ENCODE measurements around the gene S100A5.

Gene S100A5

DNA sequence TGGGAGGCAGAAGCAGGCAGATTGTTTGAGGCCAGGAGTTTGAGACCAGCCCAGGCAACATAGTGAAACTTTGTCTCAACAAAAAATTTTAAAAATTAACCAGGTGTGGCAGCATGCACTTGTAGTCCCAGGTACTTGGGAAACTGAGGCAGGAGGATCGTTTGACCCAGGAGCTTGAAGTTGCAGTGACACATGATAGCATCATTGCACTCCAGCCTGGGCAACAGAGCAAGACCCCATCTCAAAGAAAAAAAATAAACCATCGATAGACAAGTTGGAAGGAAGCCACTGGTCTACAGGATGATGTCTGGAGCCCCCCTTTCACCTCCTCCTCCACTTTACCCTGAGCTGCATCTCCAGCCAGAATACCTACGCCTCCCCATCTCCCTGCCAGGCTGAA, 21.5 kb downstream of the S100A5 start:
- DNase-seq (no peak), ATAC-seq (ENCODE audit: insufficient read depth, low read depth) (no peak)
- H3K4me1 ChIP-seq (ENCODE audit: insufficient read depth, low read length) = no peaks in the 10 kb centered on the region
- no peaks in the 10 kb centered on the region for H4K20me1 ChIP-seq (ENCODE audit: insufficient read depth, low read length)
- H3K79me2 ChIP-seq (ENCODE audit: insufficient read depth, low read length) = no peaks in the 10 kb centered on the region
- no peaks in the 10 kb centered on the region for H3K9me3 ChIP-seq (ENCODE audit: insufficient read depth, low read length, severe bottlenecking)
- no peak overlapping the region for H3K9ac ChIP-seq (ENCODE audit: low read depth, low read length)
- no peak overlapping the region for H3K4me3 ChIP-seq (ENCODE audit: low read depth in 1 of 2, low read length in 2 of 2)
- TF ChIP-seq CTCF (IDR thresholded peaks at IDR 0.05; ENCODE audit: borderline replicate concordance, extremely low read depth, low read length, poor library complexity, severe bottlenecking) (no peak), EZH2 (IDR thresholded peaks at IDR 0.05; ENCODE audit: borderline replicate concordance, low read depth, low read length, severe bottlenecking) (no peak)
- H3K27me3 ChIP-seq (ENCODE audit: insufficient read depth, low read length, poor library complexity) = no peaks in the 10 kb centered on the region
- H3K27ac ChIP-seq (ENCODE audit: low read length) = no peak overlapping the region
- no peaks in the 10 kb centered on the region for H3K36me3 ChIP-seq (ENCODE audit: insufficient read depth, low read length)
- H2AFZ ChIP-seq (ENCODE audit: low read depth, low read length) = no peak overlapping the region
- H3K4me2 ChIP-seq (ENCODE audit: insufficient read depth, low read length) = no peak overlapping the region

DNA sequence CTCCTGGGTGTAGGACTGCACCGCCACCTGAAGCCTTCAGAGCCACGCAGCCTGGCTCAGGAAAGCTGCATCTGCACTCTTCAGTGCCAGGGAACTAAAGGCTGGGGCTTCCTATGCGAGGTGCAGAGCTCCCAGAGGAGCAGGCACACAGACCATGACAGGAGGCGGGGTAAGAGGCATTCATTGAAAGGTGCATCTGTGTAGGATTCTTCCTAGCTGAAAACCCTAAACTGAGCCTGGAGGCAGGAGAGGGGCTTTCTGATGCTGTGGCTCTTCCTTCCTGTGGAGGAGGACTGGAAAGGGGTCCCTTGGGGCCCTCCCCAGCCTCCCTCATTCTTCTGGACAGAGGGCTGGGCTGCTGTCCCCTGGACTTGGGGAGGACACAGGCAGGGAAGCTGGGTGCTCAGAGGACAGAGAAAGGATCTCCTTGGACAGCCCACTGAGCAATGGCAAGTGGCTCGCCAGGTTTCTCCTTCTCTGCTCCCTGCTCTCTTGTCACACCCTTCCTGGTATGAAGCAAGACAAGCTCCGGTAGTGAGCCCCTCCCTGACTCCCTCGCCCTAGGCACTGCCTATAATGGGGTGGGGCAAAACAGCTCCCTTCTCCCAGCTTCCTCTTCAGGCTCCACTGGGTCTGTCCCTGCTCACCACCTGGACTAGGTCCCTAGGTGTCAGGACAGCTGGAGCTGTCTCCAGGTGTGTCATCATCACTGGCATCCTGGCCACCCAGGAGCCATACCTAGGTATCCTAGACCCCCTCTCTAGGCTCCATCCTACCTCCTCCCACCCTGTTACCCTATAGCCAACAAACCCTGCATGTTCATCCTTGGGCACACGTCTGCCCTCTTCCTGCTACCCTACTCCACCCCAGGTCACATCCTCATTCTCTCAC, 25.0 kb downstream of the S100A5 start:
- Histone ChIP-seq H3K9me3 (ENCODE audit: insufficient read depth, low read length, severe bottlenecking) (no peaks in the 10 kb centered on the region), H4K20me1 (ENCODE audit: insufficient read depth, low read length) (no peaks in the 10 kb centered on the region), H3K27me3 (ENCODE audit: insufficient read depth, low read length, poor library complexity) (no peaks in the 10 kb centered on the region), H3K9ac (ENCODE audit: low read depth, low read length) (no peak overlapping the region), H3K4me1 (ENCODE audit: insufficient read depth, low read length) (peaks cover 5% of the 10 kb centered on the region; the same call in 1 of the 2 replicates), H3K79me2 (ENCODE audit: insufficient read depth, low read length) (no peaks in the 10 kb centered on the region), H3K36me3 (ENCODE audit: insufficient read depth, low read length) (no peaks in the 10 kb centered on the region), H3K4me2 (ENCODE audit: insufficient read depth, low read length) (no peak overlapping the region), H3K27ac (ENCODE audit: low read length) (no peak overlapping the region), H2AFZ (ENCODE audit: low read depth, low read length) (no peak overlapping the region), H3K4me3 (ENCODE audit: low read depth in 1 of 2, low read length in 2 of 2) (no peak overlapping the region)
- no peak for TF ChIP-seq CTCF (IDR thresholded peaks at IDR 0.05; ENCODE audit: borderline replicate concordance, extremely low read depth, low read length, poor library complexity, severe bottlenecking)
- TF ChIP-seq EZH2 (IDR thresholded peaks at IDR 0.05; ENCODE audit: borderline replicate concordance, low read depth, low read length, severe bottlenecking) = no peak
- ATAC-seq (ENCODE audit: insufficient read depth, low read depth) (no peak; the same call in 2 of the 3 replicates), DNase-seq (no peak)

DNA sequence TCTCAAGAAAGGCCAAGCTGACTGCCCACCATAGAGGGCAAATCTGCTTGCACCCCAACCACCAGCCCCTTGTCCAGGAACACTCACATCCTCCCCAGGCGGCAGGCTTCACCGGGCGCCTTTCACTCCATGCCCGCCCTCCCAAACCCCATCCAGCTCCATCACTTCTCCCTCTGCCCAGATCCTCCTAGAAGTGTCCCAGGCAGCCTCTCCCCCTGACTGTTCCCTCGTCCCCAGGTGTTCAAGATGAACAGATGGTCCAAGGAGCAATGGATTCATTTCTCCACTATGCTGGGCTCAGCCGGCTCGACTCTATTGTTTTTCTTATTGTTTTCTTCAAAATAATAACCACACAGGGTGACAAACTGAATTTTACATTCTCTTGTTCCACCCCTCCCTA, 27.1 kb downstream of the S100A5 start:
- Histone ChIP-seq H3K9me3 (ENCODE audit: insufficient read depth, low read length, severe bottlenecking) (no peaks in the 10 kb centered on the region), H3K27me3 (ENCODE audit: insufficient read depth, low read length, poor library complexity) (no peaks in the 10 kb centered on the region), H3K9ac (ENCODE audit: low read depth, low read length) (no peak overlapping the region), H3K4me1 (ENCODE audit: insufficient read depth, low read length) (peaks cover 5% of the 10 kb centered on the region; the same call in 1 of the 2 replicates), H4K20me1 (ENCODE audit: insufficient read depth, low read length) (no peaks in the 10 kb centered on the region), H2AFZ (ENCODE audit: low read depth, low read length) (no peak overlapping the region), H3K4me3 (ENCODE audit: low read depth in 1 of 2, low read length in 2 of 2) (no peak overlapping the region), H3K4me2 (ENCODE audit: insufficient read depth, low read length) (no peak overlapping the region), H3K36me3 (ENCODE audit: insufficient read depth, low read length) (no peaks in the 10 kb centered on the region), H3K27ac (ENCODE audit: low read length) (no peak overlapping the region), H3K79me2 (ENCODE audit: insufficient read depth, low read length) (no peaks in the 10 kb centered on the region)
- DNase-seq (no peak), ATAC-seq (ENCODE audit: insufficient read depth, low read depth) (no peak)
- no peak for TF ChIP-seq CTCF (IDR thresholded peaks at IDR 0.05; ENCODE audit: borderline replicate concordance, extremely low read depth, low read length, poor library complexity, severe bottlenecking)
- no peak for TF ChIP-seq EZH2 (IDR thresholded peaks at IDR 0.05; ENCODE audit: borderline replicate concordance, low read depth, low read length, severe bottlenecking)
